GM21737 (cell line): ENCODE data around the gene CD19.
"Not testable (repeated sequence)": the region's sequence is repeated elsewhere in the genome, so short reads cannot be mapped to it uniquely, and the experiment has no call there.

Source experiments
- ATAC-seq: cut with Tn5 transposase; IDR thresholded peaks from one replicate; pipeline ENCODE4 v1.9.1; 2021; ENCODE audit warnings: mild to moderate bottlenecking, moderate library complexity; ENCODE audit not compliant: unreplicated experiment

Gene CD19

DNA sequence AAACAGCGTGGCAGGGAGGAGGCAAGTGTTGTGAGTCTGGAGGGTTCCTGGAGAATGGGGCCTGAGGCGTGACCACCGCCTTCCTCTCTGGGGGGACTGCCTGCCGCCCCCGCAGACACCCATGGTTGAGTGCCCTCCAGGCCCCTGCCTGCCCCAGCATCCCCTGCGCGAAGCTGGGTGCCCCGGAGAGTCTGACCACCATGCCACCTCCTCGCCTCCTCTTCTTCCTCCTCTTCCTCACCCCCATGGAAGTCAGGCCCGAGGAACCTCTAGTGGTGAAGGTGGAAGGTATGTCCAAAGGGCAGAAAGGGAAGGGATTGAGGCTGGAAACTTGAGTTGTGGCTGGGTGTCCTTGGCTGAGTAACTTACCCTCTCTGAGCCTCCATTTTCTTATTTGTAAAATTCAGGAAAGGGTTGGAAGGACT, at the start of gene CD19:
TSS of gene CD19 (plus strand) at position 171 of the 425 bp plus-strand sequence. CDS start at position 201, 30 bp downstream.
- ATAC-seq = no peak

DNA sequence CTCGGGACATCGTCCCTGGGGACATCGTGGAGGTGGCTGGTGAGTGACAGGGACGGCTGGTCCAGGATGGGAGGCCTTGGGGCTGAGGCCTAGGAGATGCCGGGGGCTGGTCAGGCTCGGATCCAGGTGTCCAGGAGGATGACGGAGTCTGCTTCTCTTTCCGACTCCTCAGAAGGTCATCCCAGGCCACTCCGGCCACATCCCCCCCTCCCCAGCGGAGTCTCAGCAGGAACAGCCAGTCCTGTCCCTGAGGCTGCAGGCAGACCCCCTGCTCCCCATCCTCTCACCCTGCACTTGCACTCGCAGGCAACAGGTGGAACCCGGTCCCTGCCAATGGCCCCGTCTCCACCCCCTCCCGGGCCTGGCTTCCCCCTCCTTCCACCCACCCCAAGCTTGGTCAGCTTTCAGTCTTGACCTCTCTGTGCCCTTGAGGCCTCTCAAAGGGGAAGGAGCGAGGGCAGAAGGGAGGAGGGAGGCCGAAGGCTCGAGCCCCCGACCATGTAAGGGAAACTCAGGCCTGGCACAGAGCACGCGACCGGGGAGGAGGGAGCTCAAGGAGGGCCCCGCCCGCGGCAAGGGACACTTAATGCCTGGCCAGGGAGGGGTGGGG, 49.1 kb upstream of the CD19 start:
- no peak for ATAC-seq

DNA sequence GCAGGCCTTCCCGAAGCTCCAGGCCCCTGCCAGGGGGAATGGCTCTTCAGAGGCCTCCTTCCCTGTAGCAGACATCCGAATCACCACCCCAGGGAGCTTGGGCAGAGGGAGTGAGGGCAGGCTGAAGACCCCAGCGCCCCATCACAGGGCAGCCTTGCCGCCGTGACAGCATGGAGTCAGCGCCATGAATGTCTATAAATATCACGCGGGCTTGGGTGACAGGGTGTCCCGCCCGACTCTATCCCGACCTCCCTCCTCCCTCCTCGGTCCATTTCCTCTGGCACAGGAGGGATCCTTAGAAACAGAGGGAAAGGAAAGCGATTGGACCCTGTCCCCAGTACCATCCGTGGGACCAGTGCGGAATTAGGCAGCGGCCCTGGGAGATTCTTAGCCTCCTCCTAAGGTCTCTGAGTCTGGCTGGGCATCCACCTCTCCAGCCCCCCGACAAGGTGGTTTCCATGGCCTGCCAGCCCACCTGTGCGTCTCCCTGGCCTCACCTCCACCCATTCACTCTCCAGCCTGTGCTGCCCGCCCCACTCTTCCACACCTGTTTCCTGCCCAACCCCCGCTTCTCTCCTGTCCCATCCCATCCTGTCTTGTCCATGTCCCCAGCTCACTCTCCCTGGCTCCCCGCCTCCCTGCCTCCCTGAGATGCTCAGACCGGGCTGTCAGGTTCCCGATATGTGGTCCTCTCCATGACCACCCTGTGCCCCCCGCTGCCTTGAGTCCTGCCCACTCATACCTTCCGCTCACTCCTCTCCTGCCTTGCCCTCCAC, 48.4 kb upstream of the CD19 start:
- no peak for ATAC-seq

DNA sequence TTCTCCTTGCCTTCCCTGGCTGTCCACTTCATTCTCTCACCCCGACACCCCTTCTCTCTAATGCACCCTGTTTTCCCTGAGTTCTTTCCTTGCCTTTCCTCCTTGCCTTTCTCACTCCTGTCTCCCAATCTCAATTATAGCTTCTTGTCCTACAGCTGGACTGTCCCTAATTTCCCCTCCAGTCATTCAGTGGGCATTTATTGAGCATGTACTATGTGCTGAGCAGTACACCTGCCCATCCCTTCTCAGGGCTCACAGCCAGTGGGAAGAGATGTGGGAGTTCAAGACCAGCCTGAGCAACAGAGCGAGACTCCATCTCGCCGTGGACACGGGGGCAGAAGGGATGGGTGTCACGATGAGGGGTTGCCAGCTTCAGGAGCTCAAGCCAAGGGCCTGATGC, 47.7 kb upstream of the CD19 start:
- ATAC-seq = no peak

- ATAC-seq = no peak
Observed at GRCh38 chr16:28886945-28887344, 44.8 kb upstream of the CD19 start.

DNA sequence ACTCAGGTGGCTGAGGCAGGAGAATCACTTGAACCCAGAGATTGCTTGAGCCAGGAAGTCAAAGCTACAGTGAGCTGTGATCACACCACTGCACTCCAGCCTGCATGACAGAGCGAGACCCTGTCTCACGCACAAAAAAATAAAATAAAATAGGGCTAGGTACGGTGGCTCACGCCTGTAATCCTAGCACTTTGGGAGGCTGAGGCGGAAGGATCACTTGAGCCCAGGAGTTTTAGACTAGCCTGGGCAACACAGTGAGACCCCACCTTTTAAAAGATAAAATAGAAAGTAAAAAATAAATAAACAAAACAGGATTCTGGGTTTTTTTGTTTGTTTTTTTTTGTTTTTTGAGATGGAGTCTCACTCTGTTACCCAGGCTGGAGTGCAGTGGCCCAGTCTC, 41.4 kb upstream of the CD19 start:
- ATAC-seq = not testable (repeated sequence)

GRCh38 chr16:28891964-28892890, 39.5 kb upstream of the CD19 start:
- ATAC-seq = no peak

GRCh38 chr16:28893291-28893690, 38.5 kb upstream of the CD19 start:
- no peak for ATAC-seq

- ATAC-seq = no peak
Observed at GRCh38 chr16:28895609-28896008, 36.2 kb upstream of the CD19 start.

- ATAC-seq = no peak
Observed at GRCh38 chr16:28897826-28898225, 33.9 kb upstream of the CD19 start.

DNA sequence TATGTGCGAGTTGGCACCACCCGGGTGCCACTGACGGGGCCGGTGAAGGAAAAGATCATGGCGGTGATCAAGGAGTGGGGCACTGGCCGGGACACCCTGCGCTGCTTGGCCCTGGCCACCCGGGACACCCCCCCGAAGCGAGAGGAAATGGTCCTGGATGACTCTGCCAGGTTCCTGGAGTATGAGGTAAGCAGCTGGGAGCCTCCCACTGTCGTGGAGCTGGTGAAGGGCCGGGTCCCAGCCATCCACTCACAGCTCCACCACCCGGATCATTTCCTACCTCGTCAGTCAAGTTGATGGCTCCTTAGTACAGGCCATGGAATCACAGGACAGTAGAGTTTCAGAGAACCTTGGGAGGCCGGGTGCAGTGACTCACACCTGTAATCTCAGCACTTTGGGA, 33.5 kb upstream of the CD19 start:
- ATAC-seq = no peak

GRCh38 chr16:28898942-28899341, 32.8 kb upstream of the CD19 start:
- no peak for ATAC-seq

GRCh38 chr16:28899882-28900590, 31.7 kb upstream of the CD19 start:
- ATAC-seq = no peak

- ATAC-seq = no peak
Observed at GRCh38 chr16:28900601-28901000, 31.2 kb upstream of the CD19 start.

- no peak for ATAC-seq
Observed at GRCh38 chr16:28901862-28902261, 29.9 kb upstream of the CD19 start.

DNA sequence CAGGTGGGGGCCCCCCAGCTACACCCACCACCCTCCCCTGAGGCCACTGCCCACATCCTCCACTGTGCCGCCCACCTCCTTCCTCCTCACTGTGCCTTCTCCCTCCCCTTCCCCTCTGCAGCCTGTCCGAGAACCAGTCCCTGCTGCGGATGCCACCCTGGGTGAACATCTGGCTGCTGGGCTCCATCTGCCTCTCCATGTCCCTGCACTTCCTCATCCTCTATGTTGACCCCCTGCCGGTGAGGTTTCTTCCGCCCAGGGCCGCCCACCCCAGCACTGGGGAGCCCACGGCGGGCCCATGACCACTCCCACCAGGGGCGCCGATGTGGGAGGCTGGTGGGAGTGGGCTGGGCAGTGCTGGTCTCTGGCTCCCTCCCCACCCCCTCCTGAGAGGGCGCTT, 28.9 kb upstream of the CD19 start:
- ATAC-seq = no peak

GRCh38 chr16:28903344-28904042, 28.3 kb upstream of the CD19 start:
- no peak for ATAC-seq

GRCh38 chr16:28904363-28904762, 27.4 kb upstream of the CD19 start:
- no peak for ATAC-seq

GRCh38 chr16:28904828-28905227, 26.9 kb upstream of the CD19 start:
- no peak for ATAC-seq

GRCh38 chr16:28905229-28905754, 26.5 kb upstream of the CD19 start:
- ATAC-seq = no peak
